ENCODE data around the gene SEC63. TPM values are rescaled to one million over a fixed set of nuclear protein-coding genes. Genes with fewer than 3 reads are reported as not detected.

The SEC63 gene
- total RNA-seq, 1 experiment from 2014 or later = 51.3 TPM

- H3K4me2 ChIP-seq (ENCODE audit: low read length) = no peak overlapping the region
- H3K4me3 ChIP-seq (replicated peaks in 1 of 2; ENCODE audit: low read depth in 1 of 2, low read length in 2 of 2) = no peak overlapping the region
- ATAC-seq (no peak), DNase-seq (ENCODE audit: low read depth, low spot score) (no peak)
- no peaks in the 10 kb centered on the region for H3K27me3 ChIP-seq (ENCODE audit: insufficient read depth, low read length)
- intact Hi-C loops (cut with micrococcal nuclease) = no loop called here
- RAD21 ChIA-PET (ENCODE audit: low non-redundant PET in 1 of 2, low total read pairs in 2 of 2, uncharacterized antibody in 2 of 2, unreplicated experiment in 2 of 2) = no interaction called here
- H3K4me1 ChIP-seq (ENCODE audit: control insufficient read depth in 1 of 2, insufficient read depth in 2 of 2, low read length in 2 of 2) = no peaks in the 10 kb centered on the region
- POLR2A ChIA-PET = no interaction called here
- H3K9me2 ChIP-seq (ENCODE audit: insufficient read depth) = 0 out of 2 replicates have a peak, but pooled peaks cover 2% of the 10 kb centered on the region
- H3K27ac ChIP-seq (ENCODE audit: low read depth, low read length) = no peak overlapping the region
- H3K9ac ChIP-seq (ENCODE audit: low read length) = no peak overlapping the region
- H2AFZ ChIP-seq (ENCODE audit: low read depth, low read length, poor library complexity, severe bottlenecking) = no peak overlapping the region
- CTCF ChIA-PET = no interaction called here
- H4K20me1 ChIP-seq (ENCODE audit: insufficient read depth) = no peaks in the 10 kb centered on the region
- H3K36me3 ChIP-seq (ENCODE audit: control insufficient read depth in 1 of 2, insufficient read depth in 2 of 2, low read length in 2 of 2) = no peaks in the 10 kb centered on the region
- TF ChIP-seq ATF3 (IDR thresholded peaks at IDR 0.05) (no peak), CEBPB (IDR thresholded peaks at IDR 0.05; ENCODE audit: low read depth) (no peak), POLR2AphosphoS5 (IDR thresholded peaks at IDR 0.05; ENCODE audit: low read depth, low read length) (no peak), SP1 (IDR thresholded peaks at IDR 0.05; ENCODE audit: low read depth) (no peak), ZBTB33 (IDR thresholded peaks at IDR 0.05; ENCODE audit: extremely low read depth, insufficient replicate concordance, low read length) (no peak), CTCF (IDR thresholded peaks at IDR 0.05 in 2 of 3, conservative IDR thresholded peaks at IDR 0.05 in 1 of 3; ENCODE audit: borderline replicate concordance in 1 of 3, insufficient read depth in 1 of 3, low read depth in 2 of 3, low read length in 2 of 3) (no peak), ELF1 (IDR thresholded peaks at IDR 0.05; ENCODE audit: borderline replicate concordance, low read depth) (no peak), SRF (IDR thresholded peaks at IDR 0.05; ENCODE audit: low read depth) (no peak), MAX (IDR thresholded peaks at IDR 0.05) (no peak), RAD21 (IDR thresholded peaks at IDR 0.05; ENCODE audit: low read depth) (no peak), TCF7L2 (IDR thresholded peaks at IDR 0.05; ENCODE audit: borderline replicate concordance, extremely low read depth, insufficient read depth, insufficient read length) (no peak), EZH2 (IDR thresholded peaks at IDR 0.05) (no peak), SIN3A (IDR thresholded peaks at IDR 0.05; ENCODE audit: low read depth) (no peak), ZNF274 (IDR thresholded peaks at IDR 0.05; ENCODE audit: low read depth, low read length) (no peak), YY1 (IDR thresholded peaks at IDR 0.05; ENCODE audit: extremely low read depth, insufficient replicate concordance, low read depth, low read length) (no peak), EGR1 (IDR thresholded peaks at IDR 0.05; ENCODE audit: low read depth) (no peak), JUND (IDR thresholded peaks at IDR 0.05) (no peak), FOSL1 (IDR thresholded peaks at IDR 0.05; ENCODE audit: low read depth) (no peak)
- no peaks in the 10 kb centered on the region for H3K9me3 ChIP-seq (ENCODE audit: control insufficient read depth in 1 of 2, insufficient read depth in 1 of 2, low read depth in 1 of 2, low read length in 2 of 2)
- BruUV-seq (replicated peaks) = no TSS peak
- H3K79me2 ChIP-seq (ENCODE audit: insufficient read depth, low read length) = no peaks in the 10 kb centered on the region
Measured at GRCh38 chr6:107985701-107986100, 27.7 kb upstream of the SEC63 start.

Data from HCT116 (cell line).